ENCODE results near the gene CDK5RAP3. TPM values are rescaled to one million over a fixed set of nuclear protein-coding genes. Genes with fewer than 3 reads are reported as not detected.
A peak's percentile ranks its signal among the peaks of the same experiment; 100 is the strongest.
"Not testable (repeated sequence)": the region's sequence is repeated elsewhere in the genome, so short reads cannot be mapped to it uniquely, and the experiment has no call there.

The CDK5RAP3 gene
- total RNA-seq, 1 experiment from 2014 or later = 53.4 TPM

GRCh38 chr17:47998044-47998443, 27.1 kb downstream of the CDK5RAP3 start:
- no peak for DNase-seq (ENCODE audit: low spot score)

GRCh38 chr17:47999582-47999981, 28.7 kb downstream of the CDK5RAP3 start:
- DNase-seq (ENCODE audit: low spot score) = peak; percentile 41

GRCh38 chr17:48001197-48001596, 30.3 kb downstream of the CDK5RAP3 start:
- DNase-seq (ENCODE audit: low spot score) = no peak

GRCh38 chr17:48001657-48002056, 30.7 kb downstream of the CDK5RAP3 start:
- DNase-seq (ENCODE audit: low spot score) = not testable (repeated sequence)

- DNase-seq (ENCODE audit: low spot score) = peak; percentile 86
These were observed 31.5 kb downstream of the CDK5RAP3 start for GRCh38 chr17:48002266-48002915.

GRCh38 chr17:48002916-48003416, 32.1 kb downstream of the CDK5RAP3 start:
- DNase-seq (ENCODE audit: low spot score) = no peak

GRCh38 chr17:48003417-48004151, 32.7 kb downstream of the CDK5RAP3 start:
- DNase-seq (ENCODE audit: low spot score) = no peak

- no peak for DNase-seq (ENCODE audit: low spot score)
These were observed 34.1 kb downstream of the CDK5RAP3 start for GRCh38 chr17:48004983-48005382.

- no peak for DNase-seq (ENCODE audit: low spot score)
These were observed 36.2 kb downstream of the CDK5RAP3 start for GRCh38 chr17:48006936-48007709.

GRCh38 chr17:48010193-48010592, 39.3 kb downstream of the CDK5RAP3 start:
- DNase-seq (ENCODE audit: low spot score) = no peak

GRCh38 chr17:48011405-48012150, 40.7 kb downstream of the CDK5RAP3 start:
- peak; percentile 64 for DNase-seq (ENCODE audit: low spot score)

GRCh38 chr17:48012151-48012520, 41.2 kb downstream of the CDK5RAP3 start:
- DNase-seq (ENCODE audit: low spot score) = no peak

GRCh38 chr17:48012654-48013053, 41.7 kb downstream of the CDK5RAP3 start:
- DNase-seq (ENCODE audit: low spot score) = no peak

GRCh38 chr17:48013876-48014594, 43.1 kb downstream of the CDK5RAP3 start:
- DNase-seq (ENCODE audit: low spot score) = no peak

GRCh38 chr17:48014595-48015111, 43.7 kb downstream of the CDK5RAP3 start:
- DNase-seq (ENCODE audit: low spot score) = peak; percentile 34

GRCh38 chr17:48016112-48016511, 45.2 kb downstream of the CDK5RAP3 start:
- peak; percentile 87 for DNase-seq (ENCODE audit: low spot score)

GRCh38 chr17:48017817-48018158, 46.9 kb downstream of the CDK5RAP3 start:
- DNase-seq (ENCODE audit: low spot score) = not testable (repeated sequence)

- no peak for DNase-seq (ENCODE audit: low spot score)
These were observed 51.0 kb downstream of the CDK5RAP3 start for GRCh38 chr17:48021934-48022333.

GRCh38 chr17:48022901-48023300, 52.0 kb downstream of the CDK5RAP3 start:
- no peak for DNase-seq (ENCODE audit: low spot score)

- DNase-seq (ENCODE audit: low spot score) = peak; percentile 92
These were observed 52.7 kb downstream of the CDK5RAP3 start for GRCh38 chr17:48023400-48024148.

All from H4 (cell line).